HT1080 (cell line): ENCODE data around the gene C4B. TPM values are rescaled to one million over a fixed set of nuclear protein-coding genes. Genes with fewer than 3 reads are reported as not detected.
A peak's percentile ranks its signal among the peaks of the same experiment; 100 is the strongest.
"Not testable (repeated sequence)": the region's sequence is repeated elsewhere in the genome, so short reads cannot be mapped to it uniquely, and the experiment has no call there.

Experiments used
- DNase-seq: peaks from one replicate; pipeline ENCODE4 v3.0.0-alpha.2; 2015; ENCODE audit warnings: low read depth
- polyA plus RNA-seq, 2 experiments: library from polyadenylated mRNA; depleted of rRNA; stranded (reverse); fragments of >200 nt; gene quantifications; 2 replicates each; pipeline ENCODE4 v1.2.3, GENCODE V29; 2015
- total RNA-seq: library from RNA; depleted of rRNA; stranded (reverse); fragments of >200 nt; shearing (Covaris generic); gene quantifications from 2 replicates; pipeline ENCODE4 v1.2.3, GENCODE V29; 2014; rRNA removed

C4B gene
- 0.27 and 1.2 TPM in 2 replicates for total RNA-seq
- polyA plus RNA-seq (2015; cell fraction: cytosol; rRNA removed): 0.28 and 1.3 TPM in 2 replicates
- polyA plus RNA-seq (2015; cell fraction: nucleus; rRNA removed): 1.0 and 2.6 TPM in 2 replicates

DNA sequence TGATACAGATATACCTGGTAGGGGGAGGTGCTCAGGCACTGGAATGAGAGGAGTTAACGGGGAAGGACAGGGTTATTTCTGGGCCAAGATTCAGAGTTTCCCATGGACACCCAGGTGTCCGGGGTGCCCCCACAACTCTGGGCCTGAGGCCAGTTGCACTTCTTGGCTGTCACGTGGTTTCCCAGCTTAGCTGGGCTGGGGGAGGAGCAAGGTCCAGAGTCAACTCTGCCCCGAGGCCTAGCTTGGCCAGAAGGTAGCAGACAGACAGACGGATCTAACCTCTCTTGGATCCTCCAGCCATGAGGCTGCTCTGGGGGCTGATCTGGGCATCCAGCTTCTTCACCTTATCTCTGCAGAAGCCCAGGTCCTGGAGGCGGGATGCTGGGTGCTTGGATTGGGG, at the start of gene C4B:
Gene C4B, plus strand, starts transcription at position 249 of the 400 bp plus-strand sequence. Its CDS starts 51 bp downstream, at position 300.
- not testable (repeated sequence) for DNase-seq

- DNase-seq: no peak
Observed at GRCh38 chr6:31965700-31966099, 48.9 kb upstream of the C4B start.

GRCh38 chr6:31966506-31966905, 48.1 kb upstream of the C4B start:
- no peak for DNase-seq

DNA sequence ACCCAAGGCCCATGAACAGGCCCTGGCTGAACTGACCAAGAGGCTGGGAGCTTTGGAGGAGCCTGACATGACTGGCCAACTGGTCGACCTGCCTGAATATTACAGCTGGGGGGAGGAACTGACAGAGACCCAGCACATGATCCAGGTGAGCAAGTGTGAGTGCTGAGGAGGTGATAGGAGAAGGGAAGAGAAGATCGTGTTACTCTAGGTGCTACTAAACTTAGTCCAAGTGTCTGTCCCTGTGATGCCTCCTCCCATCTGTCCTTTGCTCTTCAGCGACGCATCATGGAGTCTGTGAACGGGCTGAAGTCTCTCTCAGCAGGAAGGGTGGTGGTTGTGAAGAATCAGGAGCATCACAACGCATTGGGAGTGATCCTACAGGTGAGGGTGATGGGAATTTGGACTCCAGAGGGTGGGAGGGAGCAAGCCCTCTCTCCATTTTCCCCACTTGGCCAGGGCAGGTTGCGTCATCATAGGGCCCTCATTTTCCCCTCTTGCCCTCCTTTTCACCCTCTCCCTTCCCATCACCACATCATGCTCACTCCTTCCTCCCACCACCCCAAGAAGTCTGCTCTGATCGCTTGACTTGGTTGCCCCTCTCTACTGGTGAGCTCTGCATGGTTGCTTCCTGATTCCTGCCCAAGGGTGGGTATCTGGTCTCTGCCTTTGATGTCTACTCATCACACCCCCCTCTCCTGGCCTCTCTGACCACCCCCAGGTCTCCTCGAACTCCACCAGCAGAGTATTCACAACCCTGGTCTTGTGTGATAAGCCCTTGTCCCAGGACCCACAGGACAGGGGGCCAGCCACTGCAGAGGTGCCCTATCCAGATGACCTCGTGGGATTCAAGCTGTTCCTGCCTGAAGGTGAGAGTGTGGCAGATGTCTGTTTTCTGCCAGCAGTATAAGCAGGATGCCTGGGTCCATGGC, 47.3 kb upstream of the C4B start:
- DNase-seq: no peak

DNA sequence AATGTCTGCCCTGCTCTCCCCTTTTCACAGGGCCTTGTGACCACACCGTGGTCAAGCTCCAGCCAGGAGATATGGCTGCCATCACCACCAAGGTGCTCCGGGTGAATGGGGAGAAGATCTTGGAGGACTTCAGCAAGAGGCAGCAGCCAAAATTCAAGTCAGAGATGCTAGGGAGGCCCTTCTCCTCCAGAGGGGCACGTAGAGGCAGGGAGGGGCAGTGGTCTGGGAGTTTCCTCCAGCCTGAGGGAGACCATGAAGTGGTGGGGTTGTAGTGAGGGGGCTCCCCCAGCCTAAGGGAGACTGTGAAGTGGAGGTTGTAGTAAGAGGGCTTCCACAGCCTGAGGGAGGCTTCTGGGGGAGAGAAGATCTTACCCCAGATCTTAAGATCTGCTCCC, 46.7 kb upstream of the C4B start:
- no peak for DNase-seq

DNA sequence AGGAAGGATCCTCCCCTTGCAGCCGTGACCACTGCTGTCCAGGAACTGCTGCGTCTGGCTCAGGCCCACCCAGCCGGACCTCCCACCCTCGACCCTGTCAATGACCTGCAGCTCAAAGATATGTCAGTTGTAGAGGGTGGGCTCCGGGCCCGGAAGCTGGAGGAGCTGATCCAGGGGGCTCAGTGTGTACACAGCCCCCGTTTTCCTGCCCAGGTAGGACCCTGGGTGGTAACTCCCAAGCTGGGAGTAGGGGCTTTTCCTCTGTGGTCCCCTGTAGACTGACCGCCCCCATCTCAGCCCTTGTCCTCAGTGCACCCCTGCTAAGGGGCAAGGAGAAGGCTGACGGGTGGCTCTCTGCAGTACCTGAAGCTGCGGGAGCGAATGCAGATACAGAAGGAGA, 46.3 kb upstream of the C4B start:
- no peak for DNase-seq

DNA sequence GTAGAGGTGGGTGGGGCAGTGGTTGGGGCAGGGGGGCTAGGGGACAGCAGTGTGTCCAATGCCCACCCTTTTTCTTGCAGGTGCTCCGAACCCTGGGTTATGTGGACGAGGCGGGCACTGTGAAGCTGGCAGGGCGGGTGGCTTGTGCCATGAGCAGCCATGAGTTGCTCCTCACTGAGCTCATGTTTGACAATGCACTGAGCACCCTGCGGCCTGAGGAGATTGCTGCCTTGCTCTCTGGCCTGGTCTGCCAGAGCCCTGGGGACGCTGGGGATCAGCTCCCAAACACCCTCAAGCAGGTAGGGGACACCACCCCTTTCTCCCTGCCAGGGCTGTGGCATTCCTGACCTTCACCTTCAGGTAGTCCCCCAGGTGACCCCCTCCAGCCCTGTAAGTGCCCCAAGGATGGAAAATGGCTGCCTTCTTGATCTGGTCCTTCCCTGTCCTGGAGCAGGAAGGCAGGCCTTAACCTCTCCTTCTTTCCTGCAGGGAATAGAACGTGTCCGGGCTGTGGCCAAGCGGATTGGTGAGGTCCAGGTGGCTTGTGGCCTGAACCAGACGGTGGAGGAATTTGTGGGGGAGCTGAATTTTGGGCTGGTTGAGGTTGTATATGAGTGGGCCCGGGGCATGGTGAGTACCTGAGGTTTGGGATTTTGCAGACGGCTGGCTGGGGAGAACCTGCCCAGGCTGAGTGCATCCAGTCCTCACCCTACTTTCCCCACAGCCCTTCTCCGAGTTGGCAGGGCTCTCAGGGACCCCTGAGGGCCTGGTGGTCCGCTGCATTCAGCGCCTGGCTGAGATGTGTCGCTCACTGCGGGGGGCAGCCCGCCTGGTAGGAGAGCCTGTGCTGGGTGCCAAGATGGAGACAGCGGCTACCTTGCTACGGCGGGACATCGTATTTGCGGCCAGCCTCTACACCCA, 45.5 kb upstream of the C4B start:
- DNase-seq: no peak

DNA sequence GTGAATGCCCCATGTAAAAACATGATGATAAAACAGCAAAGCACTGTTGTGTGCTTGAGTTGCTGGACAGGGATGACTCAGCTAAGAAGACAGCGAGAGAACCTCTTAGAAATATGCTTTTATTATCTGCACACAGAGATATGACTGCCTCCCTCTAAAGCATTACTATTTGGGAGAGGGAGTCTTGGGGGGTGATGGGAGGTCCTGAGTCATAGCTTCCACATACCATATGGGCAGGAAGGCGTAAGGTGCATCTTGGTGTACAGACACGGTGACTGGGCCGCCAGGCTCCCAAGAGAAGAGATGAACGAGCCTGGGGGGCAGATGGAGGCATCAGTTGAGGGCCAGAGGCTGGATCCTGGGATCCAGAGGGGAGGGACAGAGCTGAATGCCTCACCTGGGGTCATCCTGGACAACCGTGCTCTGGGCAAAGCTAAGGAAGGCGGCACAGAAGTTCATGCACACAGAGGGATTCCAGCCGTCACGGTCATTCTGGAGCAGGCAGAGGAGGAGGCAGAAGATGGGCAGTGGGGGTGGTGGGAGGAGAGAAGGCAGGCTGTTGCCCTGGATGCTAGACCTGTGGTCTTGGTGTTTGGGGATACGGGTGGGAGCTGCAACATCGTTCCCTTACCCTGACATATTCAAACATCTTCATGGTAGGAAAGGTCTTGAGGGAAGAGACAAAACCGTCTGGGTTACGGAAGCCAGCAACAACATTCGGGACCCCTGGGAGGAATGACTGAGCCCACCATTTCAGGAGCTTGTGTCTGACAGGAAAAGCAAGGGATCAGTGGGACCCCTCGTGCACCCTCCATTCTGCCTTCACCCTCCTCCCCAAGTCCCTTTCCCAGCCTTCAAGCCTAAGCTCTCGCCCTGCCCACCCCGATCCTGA, 44.6 kb upstream of the C4B start:
- DNase-seq: no peak

DNA sequence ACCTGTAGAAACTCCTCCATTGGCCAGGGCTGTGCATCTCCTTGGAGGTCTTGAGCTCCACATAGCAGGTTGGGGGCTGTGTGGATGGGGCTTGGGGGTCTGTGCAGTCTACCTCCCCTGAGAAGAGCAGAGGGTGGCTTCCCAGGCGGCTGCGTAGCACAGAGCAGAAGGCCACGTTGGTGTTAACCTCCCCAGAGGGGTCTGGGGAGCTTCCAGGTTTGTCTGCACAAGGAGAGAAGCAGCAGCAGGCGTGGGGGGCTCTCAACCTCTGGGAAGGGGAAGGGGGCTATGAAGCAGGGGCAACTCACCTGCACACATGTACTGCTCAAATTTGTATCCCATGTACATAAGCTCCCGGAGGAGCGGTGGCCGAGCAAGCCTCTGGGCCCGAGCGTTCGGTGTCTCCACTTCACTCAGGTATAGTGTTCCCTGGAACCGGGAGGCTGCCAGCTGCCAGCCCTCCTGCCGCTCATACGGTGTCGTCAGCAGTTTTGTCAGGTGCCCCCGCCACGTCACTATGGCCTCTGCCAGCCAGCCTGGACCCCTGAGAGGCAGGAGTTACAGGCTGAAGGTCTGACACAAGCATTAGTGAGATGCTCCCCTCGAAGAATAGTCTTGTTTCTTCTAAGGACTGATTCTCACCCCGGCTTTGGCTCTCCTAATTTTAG, 43.9 kb upstream of the C4B start:
- no peak for DNase-seq

GRCh38 chr6:31971279-31971992, 43.2 kb upstream of the C4B start:
- DNase-seq: no peak

DNA sequence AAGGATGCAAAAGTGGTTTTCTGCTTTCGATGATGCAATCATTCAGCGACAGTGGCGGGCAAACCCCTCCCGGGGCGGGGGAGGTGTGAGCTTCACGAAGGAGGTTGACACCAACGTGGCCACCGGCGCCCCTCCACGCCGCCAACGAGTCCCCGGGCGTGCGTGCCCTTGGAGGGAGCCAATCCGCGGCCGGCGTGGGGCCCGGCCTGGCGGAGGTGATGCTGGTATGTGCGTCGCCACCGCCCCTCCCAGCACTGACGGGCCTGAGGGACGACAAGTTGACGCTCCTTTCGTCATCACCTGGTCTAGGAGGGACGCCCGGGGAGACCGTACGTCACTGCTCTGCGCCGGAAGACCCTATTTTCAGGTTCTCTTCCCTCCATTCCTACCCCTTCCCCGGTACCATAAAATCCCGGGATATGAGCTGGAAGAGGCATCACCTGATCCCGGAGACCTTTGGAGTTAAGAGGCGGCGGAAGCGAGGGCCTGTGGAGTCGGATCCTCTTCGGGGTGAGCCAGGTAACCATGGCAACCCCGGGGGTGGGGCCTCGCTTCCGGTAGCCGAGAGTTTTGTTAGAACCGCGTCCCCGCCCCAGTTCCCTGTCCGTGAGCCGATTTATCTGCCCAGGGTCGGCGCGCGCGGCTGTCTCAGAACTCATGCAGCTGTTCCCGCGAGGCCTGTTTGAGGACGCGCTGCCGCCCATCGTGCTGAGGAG, 42.4 kb upstream of the C4B start, which contains the start of gene DXO:
Gene DXO, minus strand, starts transcription at position 146 of the 716 bp plus-strand sequence. CDS start 463 bp downstream, outside the sequence.
- DNase-seq: peak; percentile 99

GRCh38 chr6:31972709-31973350, 41.8 kb upstream of the C4B start:
- DNase-seq: no peak

DNA sequence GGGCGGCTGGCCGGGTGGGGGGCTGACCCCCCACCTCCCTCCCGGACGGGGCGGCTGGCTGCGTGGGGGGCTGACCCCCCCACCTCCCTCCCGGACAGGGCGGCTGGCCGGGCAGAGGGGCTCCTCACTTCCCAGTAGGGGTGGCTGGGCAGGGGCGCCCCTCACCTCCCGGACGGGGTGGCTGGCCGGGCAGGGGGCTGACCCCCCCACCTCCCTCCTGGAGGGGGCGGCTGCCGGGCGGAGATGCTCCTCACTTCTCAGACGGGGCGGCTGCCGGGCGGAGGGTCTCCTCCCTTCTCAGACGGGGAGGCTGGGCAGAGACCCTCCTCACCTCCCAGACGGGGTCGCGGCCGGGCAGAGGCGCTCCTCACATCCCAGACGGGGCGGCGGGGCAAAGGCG, 38.5 kb upstream of the C4B start:
- DNase-seq: not testable (repeated sequence)

GRCh38 chr6:31977816-31978431, 36.7 kb upstream of the C4B start:
- no peak for DNase-seq

GRCh38 chr6:31978831-31979230, 35.8 kb upstream of the C4B start:
- no peak for DNase-seq

DNA sequence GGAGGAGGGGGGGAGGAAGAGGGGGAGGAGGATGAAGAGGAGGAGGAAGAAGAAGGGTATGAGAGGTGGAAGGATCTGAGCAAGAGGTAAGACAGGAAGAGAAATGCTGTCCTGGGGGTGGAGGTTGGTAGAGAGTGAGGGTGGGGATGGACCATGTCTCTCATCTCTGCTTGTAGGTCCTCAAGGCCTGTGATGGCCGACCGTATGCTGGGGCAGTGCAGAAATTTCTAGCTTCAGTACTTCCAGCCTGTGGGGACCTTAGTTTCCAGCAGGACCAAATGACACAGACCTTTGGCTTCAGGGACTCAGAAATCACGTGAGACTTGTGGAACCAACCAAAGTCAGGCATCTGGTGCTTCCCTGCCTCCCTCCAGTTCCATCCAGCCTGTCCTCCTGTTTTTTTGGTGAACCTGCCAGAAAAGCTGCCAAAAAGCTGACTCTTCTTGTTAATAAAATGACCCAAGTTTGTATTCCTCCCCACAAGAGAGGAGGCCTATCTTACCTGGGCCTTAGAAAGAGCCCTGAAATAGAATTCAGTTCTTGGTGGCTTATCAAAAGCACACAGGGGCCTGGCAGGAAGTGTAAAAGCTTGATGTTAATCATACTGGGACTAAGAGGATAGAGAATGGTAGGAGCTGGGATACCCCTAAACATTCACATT, 35.2 kb upstream of the C4B start:
- no peak for DNase-seq

DNA sequence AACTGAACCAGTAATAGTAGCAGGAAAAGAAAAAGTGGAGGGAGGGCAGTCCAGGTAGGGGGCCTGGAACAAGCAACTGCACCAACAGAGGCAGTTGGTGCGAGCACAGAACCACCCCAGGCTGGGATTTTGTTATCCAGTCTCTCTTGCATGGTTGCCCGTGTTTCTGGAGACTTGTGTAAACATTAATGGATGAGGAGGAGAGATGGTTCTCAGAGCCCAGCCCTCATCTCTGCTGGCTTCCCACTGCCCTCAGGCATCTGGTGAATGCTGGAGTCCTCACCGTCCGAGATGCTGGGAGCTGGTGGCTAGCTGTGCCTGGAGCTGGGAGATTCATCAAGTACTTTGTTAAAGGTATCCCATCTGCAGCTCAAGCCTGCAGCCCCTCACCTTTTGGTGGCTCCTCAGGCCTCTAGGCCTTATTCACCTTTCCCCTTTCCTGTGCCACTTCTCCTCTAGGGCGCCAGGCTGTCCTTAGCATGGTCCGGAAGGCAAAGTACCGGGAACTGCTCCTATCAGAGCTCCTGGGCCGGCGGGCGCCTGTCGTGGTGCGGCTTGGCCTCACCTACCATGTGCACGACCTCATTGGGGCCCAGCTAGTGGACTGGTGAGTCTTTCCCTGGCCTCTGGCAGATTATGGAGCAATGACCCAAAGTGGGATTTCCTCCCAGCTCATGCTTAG, 34.3 kb upstream of the C4B start:
- not testable (repeated sequence) for DNase-seq
